HG03354 (cell line): ENCODE results near the gene CCDC187.

Experiments
- ATAC-seq: cut with Tn5 transposase; IDR thresholded peaks from one replicate; pipeline ENCODE4 v1.9.1; 2021; ENCODE audit warnings: mild to moderate bottlenecking; ENCODE audit not compliant: unreplicated experiment, poor library complexity, severe bottlenecking

The CCDC187 gene

DNA sequence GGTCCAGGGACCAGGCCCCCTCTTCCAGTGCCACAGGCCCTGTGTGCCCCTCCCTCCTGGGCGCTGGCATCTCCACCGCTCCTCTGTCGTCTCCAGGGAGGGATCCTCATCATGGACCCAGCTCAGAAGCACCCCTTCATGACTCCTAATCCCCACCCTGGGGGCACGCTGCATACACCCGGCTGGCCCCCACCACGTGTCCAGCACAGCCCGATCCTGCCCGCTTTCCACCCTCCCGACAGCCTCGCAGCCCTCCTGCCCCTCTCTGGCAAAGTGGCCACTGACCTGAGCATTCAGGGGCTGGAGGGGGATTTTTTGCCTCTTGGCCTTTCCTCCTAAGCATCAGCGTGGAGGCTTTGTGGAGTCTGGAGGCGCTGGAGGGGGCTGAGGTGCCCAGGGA, 1.4 kb downstream of the CCDC187 start:
- ATAC-seq: no peak

DNA sequence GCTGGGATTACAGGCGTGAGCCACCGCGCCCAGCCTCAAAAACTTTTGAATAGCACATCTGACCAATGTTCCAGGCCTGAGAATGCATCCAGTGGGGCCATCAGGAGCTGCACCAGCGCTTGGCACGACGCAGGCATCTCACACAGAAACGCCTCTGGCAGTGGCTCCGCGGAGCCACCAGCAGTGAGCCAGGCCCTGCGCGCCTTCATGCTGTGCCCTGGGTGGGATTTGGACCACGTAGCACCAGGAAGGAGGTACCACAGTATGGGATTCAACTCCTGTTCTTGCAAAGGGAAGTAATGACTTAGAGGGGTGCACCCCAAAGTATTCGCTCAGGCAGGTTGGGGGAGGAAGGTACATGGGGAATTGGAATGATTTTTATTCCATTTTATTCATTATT, 3.0 kb downstream of the CCDC187 start:
- no peak for ATAC-seq

DNA sequence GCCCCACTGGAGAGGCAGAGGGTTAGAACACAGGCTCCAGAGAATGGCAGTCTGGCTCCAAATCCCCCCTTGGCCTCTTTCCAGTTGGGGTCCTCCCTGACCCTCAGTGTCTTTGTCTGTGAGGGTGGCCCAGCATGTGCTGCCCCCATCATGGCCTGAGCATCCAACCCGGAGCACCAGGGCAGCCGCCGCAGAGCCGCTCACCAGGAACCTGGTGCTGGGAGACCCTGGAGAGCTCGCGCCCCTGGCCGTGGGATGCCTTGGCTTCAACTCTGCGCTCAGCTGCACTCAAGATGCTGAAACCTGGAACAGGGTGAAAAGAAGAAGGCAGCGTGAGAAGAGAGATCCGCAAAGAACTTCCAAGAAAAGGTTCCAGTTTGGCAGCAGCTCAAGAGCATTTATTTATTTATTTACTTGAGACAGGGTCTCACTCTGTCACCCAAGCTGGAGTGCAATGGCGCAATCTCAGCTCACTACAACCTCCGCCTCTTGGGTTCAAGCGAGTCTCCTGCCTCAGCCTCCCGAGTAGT, 3.8 kb downstream of the CCDC187 start:
- no peak for ATAC-seq

DNA sequence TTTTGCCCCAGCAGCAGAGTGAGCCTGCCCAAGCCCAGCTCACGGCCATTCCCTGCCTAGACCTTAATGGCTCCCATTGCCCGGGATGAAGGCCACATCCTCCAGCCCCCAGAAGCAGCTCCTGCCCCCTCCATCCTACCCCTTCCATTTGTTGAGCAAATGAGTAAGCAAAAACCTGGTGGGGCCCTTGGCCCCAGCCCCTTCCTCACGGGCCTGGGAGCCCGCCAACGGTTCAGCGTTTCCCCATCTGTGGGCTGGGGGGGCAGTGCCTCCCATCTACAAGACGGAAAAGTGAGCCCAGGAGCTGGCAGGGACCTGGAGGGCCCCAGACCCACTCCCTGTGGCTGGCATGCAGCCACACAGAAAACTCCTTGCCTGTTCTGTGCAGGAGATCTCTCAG, 4.4 kb downstream of the CCDC187 start:
- ATAC-seq: no peak

DNA sequence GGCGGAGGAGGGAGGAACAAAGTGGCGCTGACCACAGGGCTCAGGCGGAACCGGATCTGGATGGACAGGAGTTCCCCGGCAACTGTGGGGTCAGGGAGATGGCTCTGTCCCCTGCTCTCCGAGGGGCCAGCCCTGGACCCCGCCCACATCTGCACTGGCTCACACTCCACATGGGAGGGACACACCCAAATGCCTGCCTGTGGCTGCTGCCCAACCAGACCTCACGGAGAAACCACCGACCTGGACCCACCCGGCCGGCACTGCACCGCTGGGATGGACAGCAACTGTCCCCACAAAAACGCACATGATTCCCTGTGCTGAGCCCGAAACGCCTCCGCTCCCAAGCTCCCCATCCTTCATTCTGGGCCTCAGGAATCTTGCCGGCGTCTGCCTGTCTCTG, 4.8 kb downstream of the CCDC187 start:
- ATAC-seq: no peak

DNA sequence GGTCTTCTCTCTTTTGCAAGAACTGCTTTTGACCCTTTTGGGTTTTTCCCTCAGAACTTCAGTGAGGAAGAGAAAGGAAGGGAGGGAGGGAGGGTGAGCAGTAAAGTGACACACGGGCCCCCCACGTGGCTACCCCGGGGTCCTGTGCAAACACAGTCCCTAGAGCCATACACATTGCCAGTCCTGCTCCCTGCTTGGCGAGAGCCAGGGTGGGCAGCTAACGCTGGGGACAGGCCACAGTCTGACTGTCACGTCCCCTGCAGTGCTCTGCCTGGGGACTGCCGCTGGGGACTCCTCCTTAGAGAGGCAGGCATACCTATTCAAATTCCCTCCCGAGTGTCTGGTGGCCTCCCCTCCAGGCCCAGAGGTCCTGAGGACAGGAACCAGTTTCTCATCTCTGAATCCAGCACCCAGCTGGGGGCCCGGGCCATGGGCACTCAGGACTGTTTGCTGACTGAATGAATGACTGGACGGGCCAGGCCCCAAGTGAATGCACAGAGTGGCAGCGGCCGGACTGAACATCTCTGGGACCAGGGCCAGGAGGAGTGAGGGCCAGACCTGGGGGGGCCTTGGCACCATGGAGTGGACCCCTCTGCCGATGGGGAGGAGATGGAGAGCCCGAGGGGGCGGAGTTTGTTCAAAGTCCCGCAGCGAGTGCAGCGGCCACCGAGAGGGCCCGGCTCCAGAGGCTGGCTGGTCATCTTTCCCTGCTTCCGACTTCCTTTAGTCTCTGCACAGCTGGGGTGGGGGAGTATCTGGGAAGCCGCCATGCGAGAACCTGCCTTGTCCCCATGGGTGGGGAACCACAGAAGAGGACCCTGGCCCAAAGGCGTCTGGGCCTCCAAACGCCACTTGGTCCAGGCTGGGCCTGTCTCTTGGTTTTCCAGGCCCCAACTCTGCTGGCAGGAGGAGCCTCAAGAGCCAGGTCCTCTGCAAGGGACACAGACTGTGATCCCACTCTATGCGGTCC, 5.8 kb downstream of the CCDC187 start:
- ATAC-seq: no peak

DNA sequence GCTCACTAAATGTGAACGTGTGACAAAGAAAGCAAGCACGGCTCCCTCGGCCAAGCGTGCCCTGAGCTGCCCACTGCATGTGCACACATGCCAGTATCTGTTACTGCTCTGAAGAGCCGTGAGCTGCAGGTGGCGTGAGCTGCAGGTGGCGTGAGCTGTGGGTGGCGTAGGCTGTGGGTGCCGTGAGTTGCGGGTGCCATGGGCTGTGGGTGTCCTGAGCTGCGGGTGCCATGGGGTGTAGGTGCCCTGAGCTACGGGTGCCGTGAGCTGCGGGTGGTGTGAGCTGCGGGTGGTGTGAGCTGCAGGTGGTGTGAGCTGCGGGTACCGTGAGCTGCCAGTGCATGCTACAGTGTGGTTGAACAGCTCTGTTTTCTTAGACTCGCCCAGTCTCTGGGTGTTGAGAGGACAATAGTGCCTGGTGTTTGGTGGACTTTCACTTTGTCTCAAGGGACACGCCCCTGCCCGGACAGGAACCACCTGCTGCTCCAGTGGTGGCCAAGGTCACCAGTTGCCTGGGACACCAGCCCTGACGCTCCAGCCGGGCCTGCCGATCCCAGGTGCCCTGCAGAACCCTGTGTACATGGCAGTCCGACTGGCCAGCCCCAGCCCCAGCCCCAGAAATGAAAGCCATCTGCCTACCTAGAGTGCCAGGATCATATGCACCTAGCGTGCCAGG, 6.7 kb downstream of the CCDC187 start:
- no peak for ATAC-seq

DNA sequence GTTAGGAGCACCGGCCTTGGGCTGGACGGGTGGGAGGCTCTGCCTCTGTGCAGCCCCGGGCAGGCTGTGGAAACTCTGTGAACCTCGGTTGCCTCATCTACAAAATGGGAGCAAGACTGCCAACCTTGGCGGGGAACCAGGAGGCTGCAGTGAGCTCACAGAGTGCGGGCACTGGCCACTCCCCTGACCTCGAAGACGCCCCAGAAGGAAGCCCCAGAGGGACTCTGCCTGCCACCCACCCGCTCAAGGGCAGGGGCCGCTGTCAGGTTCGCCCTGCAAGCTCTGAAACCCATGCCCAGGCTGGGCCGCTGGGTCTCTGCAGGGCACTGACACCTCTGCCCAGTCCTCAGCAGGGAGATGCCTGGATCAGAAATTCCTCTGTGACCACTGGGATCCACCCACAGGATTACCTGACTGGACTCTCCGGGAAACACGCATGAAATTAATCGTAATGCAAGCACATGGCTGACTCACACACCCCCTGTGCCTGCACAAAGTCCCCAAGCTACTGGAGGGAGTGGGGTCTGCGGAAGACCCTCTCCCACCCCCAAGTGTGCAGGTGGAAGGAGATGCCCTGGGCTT, 7.4 kb downstream of the CCDC187 start:
- ATAC-seq: no peak

DNA sequence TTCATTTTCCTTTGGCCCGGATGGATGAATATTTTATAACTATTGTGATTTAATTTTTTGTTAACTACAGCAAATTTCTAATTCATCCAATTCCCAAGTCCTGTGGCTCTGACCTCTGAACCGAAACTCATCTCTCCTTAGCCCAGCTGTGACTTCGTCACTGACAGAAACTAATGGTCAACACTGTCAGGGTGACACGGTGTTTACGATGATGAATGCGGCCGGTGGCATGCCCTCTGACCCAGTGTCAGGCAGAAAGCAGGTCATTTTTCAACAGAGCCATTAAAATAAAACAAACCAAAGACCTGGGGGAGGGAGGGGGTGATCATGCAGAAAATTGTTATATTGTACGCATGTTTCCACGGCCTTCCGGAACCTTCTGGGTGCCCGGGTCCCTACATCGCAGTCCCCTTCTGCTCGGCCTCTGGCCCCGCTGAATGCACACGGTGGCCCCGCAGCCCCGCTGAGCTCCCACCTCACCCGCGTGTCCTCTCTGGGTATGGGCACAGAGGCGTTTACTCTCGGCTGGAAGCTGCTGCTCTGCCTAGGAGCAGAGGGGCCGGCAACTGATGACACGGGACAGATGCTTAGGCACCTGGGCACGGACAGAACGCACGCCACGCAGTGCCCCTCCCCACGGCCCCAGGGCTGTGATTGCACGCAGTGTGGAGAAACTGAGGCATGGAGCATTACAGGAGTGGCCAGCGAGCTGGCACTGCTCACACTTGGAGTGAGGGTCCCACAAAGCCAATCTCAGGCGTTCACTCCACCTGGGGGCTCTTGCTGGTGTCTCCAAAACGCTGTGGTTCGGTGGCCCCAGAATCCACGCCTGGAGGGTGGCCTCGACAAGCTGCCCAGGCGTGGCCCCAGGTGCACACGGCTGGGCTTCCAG, 8.1 kb downstream of the CCDC187 start:
- no peak for ATAC-seq

DNA sequence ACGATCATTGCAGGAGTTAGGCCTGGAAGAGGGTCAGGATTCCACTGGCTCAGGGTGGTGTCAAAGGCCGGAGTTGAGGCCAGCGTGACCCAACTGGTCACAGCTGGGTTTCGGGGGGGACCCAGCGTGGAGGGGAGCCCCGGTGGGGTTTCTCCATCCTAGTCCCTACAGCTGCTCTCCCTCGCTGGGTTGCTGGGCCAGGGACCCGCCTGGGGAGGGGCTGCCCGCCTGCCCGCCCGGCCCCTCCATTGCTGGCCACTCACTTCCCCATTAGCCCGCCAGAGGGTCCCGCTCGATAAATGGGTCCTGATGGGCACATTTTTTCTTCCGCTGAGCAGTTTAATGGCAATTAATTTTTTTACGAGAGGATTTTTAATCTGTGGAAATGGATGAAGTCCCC, 8.8 kb downstream of the CCDC187 start:
- no peak for ATAC-seq

DNA sequence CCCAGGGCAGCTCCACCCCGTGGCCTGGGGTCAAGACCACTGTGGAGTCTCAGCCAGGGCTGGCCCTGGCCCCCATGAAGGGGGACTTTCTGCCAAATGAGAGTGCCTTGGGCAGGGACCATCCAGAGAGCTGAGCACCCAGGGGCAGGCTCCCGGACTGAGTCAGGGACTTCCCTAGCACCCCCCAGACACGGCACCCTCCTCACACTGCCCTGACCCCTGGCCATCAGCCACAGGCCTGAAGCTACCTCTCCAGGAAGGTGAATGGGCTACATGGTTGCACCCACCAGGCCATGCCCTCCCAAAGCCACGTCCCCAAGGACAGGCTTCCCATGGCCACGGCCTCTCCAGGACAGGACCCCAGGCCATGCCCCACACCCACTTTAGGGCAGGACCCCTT, 9.5 kb downstream of the CCDC187 start:
- ATAC-seq: no peak

DNA sequence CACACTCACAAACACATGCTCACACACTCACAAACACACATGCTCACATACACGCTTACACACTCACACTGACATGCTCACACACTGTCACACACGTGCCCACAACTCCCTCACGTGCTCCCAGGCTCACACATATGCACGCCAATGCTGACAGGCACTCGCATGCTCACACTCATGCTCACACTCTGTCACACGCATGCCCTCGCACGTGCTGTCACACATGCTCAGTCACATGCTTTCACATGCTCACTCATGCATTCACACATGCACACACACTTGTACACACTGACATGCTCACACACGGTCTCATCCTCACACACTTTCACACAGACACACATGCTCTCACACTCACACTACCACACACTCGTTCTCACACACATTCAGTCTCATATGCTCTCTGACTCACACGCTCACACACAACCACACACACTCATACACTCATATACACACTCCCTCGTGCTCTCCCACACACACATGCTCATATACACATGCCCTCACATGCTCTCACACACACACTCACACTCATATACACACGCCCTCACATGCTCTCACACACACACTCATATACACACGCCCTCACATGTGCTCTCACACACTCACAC, 10.3 kb downstream of the CCDC187 start:
- no peak for ATAC-seq

DNA sequence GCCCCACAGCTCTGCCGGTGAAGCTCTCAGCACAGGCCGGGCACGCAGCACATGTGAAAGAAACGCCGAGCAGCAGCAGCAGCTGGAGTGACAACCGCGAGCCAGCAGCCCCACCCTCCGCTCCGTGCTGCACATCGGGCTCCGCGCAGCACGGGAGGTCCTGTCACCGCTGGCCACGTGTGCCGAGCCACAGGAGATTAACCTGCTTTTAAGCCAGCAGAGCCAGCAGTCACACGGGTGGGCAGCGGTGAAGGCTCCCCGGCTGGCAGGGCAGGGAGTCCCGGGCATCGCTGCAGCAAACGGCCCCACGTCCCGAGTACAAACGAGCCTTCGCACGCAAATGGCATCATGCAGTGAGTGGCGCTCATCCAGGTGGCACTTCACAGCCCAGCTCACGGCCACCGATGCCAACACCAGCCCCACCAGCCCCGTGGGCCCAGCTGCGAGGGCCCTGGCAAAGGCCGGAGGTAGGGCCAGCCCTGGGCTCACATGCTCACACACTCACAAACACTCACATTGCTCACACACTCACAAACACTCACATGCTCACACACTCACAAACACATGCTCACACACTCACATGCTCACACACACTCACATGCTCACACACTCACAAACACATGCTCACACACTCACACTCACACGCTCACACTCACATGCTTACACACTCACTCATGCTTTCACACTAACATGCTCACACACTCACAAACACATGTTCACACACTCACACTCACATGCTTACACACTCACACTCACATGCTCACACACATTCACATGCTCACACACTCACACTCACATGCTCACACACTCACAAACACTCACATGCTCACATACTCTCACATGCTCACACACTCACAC, 11.1 kb downstream of the CCDC187 start:
- ATAC-seq: no peak

DNA sequence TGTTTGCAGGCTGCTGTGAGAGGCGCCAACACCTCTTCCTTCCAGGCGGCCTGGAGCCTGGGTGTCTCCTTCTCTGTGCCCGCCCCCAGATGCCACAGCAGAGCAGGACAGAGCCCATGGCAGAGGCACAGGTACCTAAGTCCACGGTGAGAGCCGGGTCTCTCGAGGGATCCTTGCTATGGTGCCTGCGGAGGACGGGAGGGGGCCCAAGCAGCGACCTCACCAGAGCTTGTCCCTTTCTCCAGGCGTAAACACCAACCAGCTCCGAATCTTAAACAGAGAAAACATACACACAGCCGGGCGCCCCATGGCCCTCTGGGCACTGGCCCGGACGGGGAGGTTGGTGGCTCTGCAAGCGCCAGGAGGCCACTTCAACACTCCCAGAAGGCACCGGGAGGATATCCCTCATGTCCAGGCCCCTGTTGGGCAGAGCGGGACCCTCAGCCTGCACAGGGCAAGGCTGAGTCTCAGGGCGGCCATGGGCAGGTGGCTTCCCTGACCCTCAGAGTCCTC, 11.8 kb downstream of the CCDC187 start:
- no peak for ATAC-seq

DNA sequence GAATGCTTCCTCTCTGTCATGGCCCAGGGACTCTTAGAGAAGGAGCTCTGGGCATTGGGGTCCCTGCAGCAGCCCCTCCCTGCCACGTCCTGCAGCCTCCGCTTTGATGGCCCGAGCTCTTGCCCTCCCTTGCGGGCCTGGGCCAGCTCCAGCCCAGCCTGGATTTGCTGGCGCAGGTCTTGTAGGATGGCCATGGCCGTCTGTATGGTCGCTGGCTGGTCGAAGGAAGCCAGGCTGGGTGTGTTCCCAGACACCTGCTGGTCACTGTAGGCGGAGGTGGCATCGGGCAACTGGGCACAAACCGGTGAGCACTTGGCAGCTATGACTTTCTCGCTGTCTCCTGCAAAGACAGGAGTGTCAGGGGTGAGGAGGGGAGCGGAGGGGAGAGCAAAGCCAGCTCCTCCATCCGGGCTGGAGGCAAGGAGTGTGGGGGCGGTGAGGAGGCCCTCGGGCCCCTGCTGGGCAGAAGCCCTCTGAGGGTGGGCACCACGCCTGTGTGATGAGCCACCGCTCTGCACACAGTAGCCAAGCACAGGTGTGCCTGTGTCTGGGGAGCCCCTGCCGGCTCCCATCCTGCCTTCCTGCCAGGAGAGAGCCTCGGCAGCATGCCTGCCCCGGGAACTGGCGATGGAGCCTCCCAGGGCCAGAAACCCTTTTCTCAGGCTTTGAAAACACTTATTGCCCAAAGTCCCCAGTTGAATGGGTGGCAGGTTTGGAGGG, 12.4 kb downstream of the CCDC187 start:
- ATAC-seq: no peak

DNA sequence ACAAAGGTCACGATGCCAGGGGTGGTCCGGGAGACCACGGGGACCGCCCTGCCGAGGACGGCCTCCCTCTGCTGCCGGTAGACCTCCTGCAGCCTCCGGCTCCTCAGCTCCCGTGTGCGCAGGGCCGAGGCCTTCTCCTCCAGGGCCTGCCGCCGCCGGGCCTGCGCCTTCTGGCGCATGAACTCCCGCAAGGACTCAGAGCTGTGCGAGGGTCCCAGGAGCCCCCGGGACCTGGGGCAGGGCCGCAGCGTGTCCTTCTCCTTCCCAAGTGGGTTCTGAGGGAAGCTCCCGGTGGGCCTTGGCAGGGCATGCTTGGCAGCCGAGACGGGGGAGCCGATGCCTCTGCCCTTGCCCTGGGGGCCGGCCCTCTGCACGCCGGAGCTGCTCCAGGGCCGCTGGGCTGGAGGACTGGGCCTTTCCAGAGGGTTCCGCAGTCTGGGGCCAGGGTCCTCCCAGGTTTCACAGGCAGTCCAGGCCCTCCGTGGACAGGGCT, 13.3 kb downstream of the CCDC187 start:
- ATAC-seq: no peak
